CD4-positive, alpha-beta T cell (primary cell): ENCODE results near the gene GRIN2A. TPM values are rescaled to one million over a fixed set of nuclear protein-coding genes. Genes with fewer than 3 reads are reported as not detected.

Experiments
- ATAC-seq: fragments of 200-7000 bp; cut with Tn5 transposase; one replicate; pipeline ENCODE4 v1.10.0; 2022; ENCODE audit warnings: mild to moderate bottlenecking; ENCODE audit not compliant: poor library complexity
- CTCF ChIA-PET: fragments of 350-600 bp; sonication (Branson Sonifier 250); formaldehyde crosslinking; loops from one replicate; lab custom pipeline; 2021; ENCODE audit warnings: antibody characterized with exemption, inconsistent platforms; lab: Charles Lee
- POLR2A ChIA-PET: fragments of 350-600 bp; sonication (Branson Sonifier 250); formaldehyde crosslinking; loops from one replicate; lab custom pipeline; 2021; ENCODE audit warnings: antibody characterized with exemption, inconsistent platforms; lab: Charles Lee
- DNase-seq, 14 experiments: peaks; one replicate each; pipeline ENCODE4 v3.0.0-alpha.2; 2013 to 2020; ENCODE audit warnings: mixed read lengths in 2 of 14
- H3K27ac ChIP-seq, 2 donors: one replicate each; pipeline versions ENCODE4 v1.5.1 to v1.7.0; 2013; ENCODE audit warnings: low read length in 2 of 2, low read depth in 1 of 2, mild to moderate bottlenecking in 1 of 2
- H3K27me3 ChIP-seq, 2 experiments: 1 replicate in 1 of 2; 2 replicates in 1 of 2; pipeline versions ENCODE4 v1.6.1 to v1.7.0; 2013; ENCODE audit warnings: low read length in 2 of 2, control low read depth in 1 of 2, mild to moderate bottlenecking in 1 of 2, moderate library complexity in 1 of 2; ENCODE audit not compliant: insufficient read depth in 2 of 2, control insufficient read depth in 1 of 2
- H3K36me3 ChIP-seq: one replicate; pipeline ENCODE4 v1.6.1; 2013; ENCODE audit warnings: low read length, control low read depth; ENCODE audit not compliant: insufficient read depth
- H3K4me1 ChIP-seq: one replicate; pipeline ENCODE4 v1.6.1; 2013; ENCODE audit warnings: low read length, control low read depth; ENCODE audit not compliant: insufficient read depth
- H3K4me3 ChIP-seq: one replicate; pipeline ENCODE4 v1.5.1; 2013; ENCODE audit warnings: mild to moderate bottlenecking, low read length, moderate library complexity
- H3K9me3 ChIP-seq, 2 experiments: 1 replicate in 1 of 2; 2 replicates in 1 of 2; pipeline versions ENCODE4 v1.6.1 to v1.7.0; 2013; ENCODE audit warnings: low read length in 2 of 2, mild to moderate bottlenecking in 2 of 2, control low read depth in 1 of 2, moderate library complexity in 1 of 2; ENCODE audit not compliant: control insufficient read depth in 1 of 2, insufficient read depth in 1 of 2
- H3K27ac Mint-ChIP-seq: one replicate; pipeline ENCODE4 v1.8.0; 2020; ENCODE audit warnings: mixed read lengths
- H3K27me3 Mint-ChIP-seq: one replicate; pipeline ENCODE4 v1.8.0; 2021; ENCODE audit warnings: mixed read lengths
- H3K36me3 Mint-ChIP-seq: one replicate; pipeline ENCODE4 v1.8.0; 2021; ENCODE audit warnings: low read depth, mixed read lengths
- H3K4me1 Mint-ChIP-seq: one replicate; pipeline ENCODE4 v1.8.0; 2021; ENCODE audit warnings: low read depth, mixed read lengths
- H3K4me3 Mint-ChIP-seq: one replicate; pipeline ENCODE4 v1.8.0; 2020; ENCODE audit warnings: mild to moderate bottlenecking, mixed read lengths
- H3K9me3 Mint-ChIP-seq: one replicate; pipeline ENCODE4 v1.8.0; 2020; ENCODE audit warnings: mixed read lengths
- intact Hi-C, 2 experiments: fragments of 100-400 bp; cut with DNase I in 1 of 2; cut with micrococcal nuclease in 1 of 2; formaldehyde crosslinking; loops; one replicate each; pipeline versions ENCODE4 v1.15.1 to v1.9.0; 2023 to 2025; cut with DNase I, micrococcal nuclease
- total RNA-seq, 174 experiments: library from RNA in 2 of 174; stranded (reverse) in 2 of 174; gene quantifications; one replicate each; pipeline ENCODE4 v1.2.3 and lab custom pipeline; 2021 to 2026
- TF ChIP-seq, protein P1 (sequence below): fragments of 200-600 bp; IDR thresholded peaks from one replicate; pipeline ENCODE4 v1.8.0; 2022; ENCODE audit warnings: antibody characterized with exemption, mild to moderate bottlenecking

GRIN2A gene
- total RNA-seq, 2 experiments from 2014 or later = not detected

DNA sequence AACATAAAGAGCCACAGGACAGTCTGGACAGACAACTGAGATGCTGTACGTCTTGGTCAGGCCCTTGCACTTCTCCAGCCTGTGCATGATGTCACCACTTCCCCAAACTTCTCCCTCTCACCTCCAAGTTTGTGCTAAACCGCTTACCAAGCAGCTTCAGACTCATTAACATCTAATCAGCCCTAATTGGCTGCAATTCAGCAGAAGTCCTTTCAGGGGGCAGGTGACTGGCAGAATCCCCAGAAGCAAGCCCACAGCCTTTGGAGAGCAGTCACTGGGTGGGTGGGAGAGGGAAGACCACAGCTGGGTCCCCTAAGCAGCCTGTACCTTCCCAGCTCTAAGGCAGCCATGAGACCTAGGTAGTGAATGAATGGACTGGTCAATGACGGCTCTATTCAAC, 161.4 kb downstream of the GRIN2A start:
- Histone ChIP-seq H3K27ac (no peak overlapping the region), H3K27me3 (no peaks in the 10 kb centered on the region), H3K36me3 (no peaks in the 10 kb centered on the region), H3K4me3 (no peak overlapping the region), H3K4me1 (no peaks in the 10 kb centered on the region), H3K9me3 (peaks cover 0 to 4% of the 10 kb centered on the region in 2 experiments)
- Mint-ChIP-seq H3K27me3 (peaks cover 9% of the 10 kb centered on the region), H3K9me3 (peaks cover 2% of the 10 kb centered on the region), H3K27ac (no peak overlapping the region), H3K4me1 (no peaks in the 10 kb centered on the region), H3K36me3 (no peaks in the 10 kb centered on the region), H3K4me3 (no peak overlapping the region)
- ATAC-seq (no peak), DNase-seq (no peak)
- ChIA-PET POLR2A (no interaction called here), CTCF (no interaction called here)
- intact Hi-C loops = no loop called here
- TF ChIP-seq, protein P1, sequence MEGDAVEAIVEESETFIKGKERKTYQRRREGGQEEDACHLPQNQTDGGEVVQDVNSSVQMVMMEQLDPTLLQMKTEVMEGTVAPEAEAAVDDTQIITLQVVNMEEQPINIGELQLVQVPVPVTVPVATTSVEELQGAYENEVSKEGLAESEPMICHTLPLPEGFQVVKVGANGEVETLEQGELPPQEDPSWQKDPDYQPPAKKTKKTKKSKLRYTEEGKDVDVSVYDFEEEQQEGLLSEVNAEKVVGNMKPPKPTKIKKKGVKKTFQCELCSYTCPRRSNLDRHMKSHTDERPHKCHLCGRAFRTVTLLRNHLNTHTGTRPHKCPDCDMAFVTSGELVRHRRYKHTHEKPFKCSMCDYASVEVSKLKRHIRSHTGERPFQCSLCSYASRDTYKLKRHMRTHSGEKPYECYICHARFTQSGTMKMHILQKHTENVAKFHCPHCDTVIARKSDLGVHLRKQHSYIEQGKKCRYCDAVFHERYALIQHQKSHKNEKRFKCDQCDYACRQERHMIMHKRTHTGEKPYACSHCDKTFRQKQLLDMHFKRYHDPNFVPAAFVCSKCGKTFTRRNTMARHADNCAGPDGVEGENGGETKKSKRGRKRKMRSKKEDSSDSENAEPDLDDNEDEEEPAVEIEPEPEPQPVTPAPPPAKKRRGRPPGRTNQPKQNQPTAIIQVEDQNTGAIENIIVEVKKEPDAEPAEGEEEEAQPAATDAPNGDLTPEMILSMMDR = no peak

GRCh38 chr16:10016752-10017151, 165.5 kb downstream of the GRIN2A start:
- H3K27ac Mint-ChIP-seq = no peak overlapping the region
- H3K27ac ChIP-seq = no peak overlapping the region

DNA sequence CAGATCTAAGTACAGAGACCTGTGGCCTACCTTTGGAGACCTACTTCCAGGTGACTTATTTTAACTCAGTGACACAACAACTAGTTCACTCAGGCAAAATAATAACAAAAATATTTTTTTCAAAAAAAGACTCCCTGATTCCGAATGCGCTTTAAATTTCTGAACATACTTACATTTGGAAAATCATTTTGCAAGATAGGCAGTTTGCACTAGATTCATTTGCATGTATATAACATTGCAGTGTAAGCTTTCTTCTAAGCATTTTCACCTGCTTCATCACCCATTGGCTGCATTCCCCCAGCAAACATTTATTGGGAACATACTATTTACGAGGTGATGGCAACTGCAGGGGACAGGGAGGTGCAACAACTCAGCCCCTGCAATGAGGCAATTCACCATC, 166.8 kb downstream of the GRIN2A start:
- Mint-ChIP-seq H3K9me3 (no peaks in the 10 kb centered on the region), H3K27me3 (peaks cover 20% of the 10 kb centered on the region), H3K4me1 (no peaks in the 10 kb centered on the region), H3K27ac (no peak overlapping the region), H3K36me3 (no peaks in the 10 kb centered on the region), H3K4me3 (no peak overlapping the region)
- ChIA-PET CTCF (no interaction called here), POLR2A (no interaction called here)
- no peak for DNase-seq
- intact Hi-C loops = no loop called here
- Histone ChIP-seq H3K27me3 (no peaks in the 10 kb centered on the region), H3K36me3 (no peaks in the 10 kb centered on the region), H3K9me3 (peaks cover 0 to 4% of the 10 kb centered on the region in 2 experiments), H3K27ac (no peak overlapping the region), H3K4me3 (no peak overlapping the region), H3K4me1 (no peaks in the 10 kb centered on the region)
- no peak for ATAC-seq
- TF ChIP-seq, protein P1 = no peak

More at GRCh38 chr16:10016752-10017151, 165.5 kb downstream of the GRIN2A start:
- TF ChIP-seq, protein P1 = no peak
- Mint-ChIP-seq H3K27me3 (peaks cover 13% of the 10 kb centered on the region), H3K4me3 (no peak overlapping the region), H3K4me1 (no peaks in the 10 kb centered on the region), H3K36me3 (no peaks in the 10 kb centered on the region), H3K9me3 (peaks cover 2% of the 10 kb centered on the region)
- POLR2A ChIA-PET = no interaction called here
- peaks cover 0 to 4% of the 10 kb centered on the region in 2 experiments for H3K9me3 ChIP-seq
- ATAC-seq (no peak), DNase-seq (no peak)
- H3K36me3 ChIP-seq = no peaks in the 10 kb centered on the region
- intact Hi-C loops = no loop called here
- CTCF ChIA-PET = no interaction called here
- H3K4me3 ChIP-seq = no peak overlapping the region
- H3K27me3 ChIP-seq = no peaks in the 10 kb centered on the region
- H3K4me1 ChIP-seq = no peaks in the 10 kb centered on the region
